Measurements from ENCODE around the gene WFDC1. TPM values are rescaled to one million over a fixed set of nuclear protein-coding genes. Genes with fewer than 3 reads are reported as not detected.
A peak's percentile ranks its signal among the peaks of the same experiment; 100 is the strongest.

WFDC1 gene
- total RNA-seq, 1 donor from 2014 or later = 334 TPM

DNA sequence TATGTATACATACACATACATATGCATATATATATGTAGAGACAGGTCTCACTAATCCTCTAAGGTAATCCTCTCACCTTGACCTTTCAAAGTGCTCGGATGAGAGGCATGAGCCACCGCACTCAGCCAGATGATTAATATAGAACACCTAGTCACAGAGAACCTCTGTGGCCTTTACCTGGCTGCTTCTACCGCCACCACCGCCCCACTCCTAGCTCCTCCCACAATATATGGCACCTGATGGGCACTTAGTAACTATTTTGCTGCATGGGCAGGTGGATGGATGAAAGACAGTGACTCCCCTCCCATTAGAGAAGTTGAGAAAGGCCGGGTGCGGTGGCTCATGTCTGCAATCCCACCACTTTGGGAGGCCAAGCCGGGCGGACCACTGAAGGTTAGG, 57.0 kb downstream of the WFDC1 start:
- no peak for DNase-seq (ENCODE audit: low spot score)

DNA sequence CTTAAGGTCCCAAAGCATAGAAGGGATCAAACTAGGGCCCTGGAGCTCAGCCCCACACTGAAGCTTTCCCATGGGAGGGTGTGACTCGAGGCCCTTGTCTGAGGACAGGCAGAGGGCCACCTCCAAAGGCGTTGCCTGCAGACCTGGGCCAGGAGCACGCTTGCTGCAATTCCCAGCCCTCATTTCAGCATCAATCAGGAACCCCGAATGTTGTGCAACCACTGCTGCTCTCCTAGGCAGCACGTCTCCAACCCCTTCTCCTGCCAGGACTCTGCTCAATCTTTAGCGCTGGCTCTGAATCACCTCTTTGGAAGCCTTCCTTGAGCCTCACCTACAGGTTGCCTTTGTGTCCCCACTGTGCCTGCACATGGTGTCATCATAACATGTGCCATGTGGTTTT, 59.6 kb downstream of the WFDC1 start:
- no peak for DNase-seq (ENCODE audit: low spot score)

DNA sequence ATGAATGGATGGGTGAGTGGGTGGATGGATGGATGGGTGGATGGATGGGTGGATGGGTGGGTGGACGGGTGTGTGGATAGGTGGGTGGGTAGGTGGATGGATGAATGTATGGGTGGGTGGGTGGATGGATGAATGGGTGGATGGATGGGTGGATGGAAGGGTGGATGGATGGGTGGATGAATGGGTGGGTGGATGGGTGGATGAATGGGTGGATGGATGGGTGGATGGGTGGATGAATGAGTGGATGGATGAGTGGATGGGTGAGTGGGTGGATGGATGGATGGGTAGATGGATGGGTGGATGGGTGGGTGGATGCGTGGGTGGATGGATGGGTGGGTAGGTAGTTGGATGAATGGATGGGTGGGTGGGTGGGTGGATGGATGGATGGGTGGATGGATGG, 60.5 kb downstream of the WFDC1 start:
- DNase-seq (ENCODE audit: low spot score) = no peak

DNA sequence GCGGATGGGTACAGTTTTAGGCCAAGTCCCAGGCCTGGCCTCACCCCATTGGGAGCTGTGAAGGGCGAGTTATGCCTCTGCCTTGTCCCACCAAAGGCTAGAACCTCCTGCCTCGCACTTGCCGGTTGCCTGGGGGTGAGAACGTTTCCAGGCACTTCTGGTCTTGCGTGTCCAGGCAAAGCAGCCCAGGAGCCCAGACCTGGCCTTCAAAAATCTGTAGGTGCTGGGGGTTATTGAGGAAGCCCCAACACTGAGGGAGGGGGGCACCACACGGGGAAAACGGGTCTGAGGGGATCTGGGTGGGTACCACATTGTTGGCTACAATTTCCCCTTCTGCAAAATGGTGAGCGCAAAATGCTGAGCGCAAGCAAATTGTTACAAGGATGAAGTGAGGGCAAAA, 61.5 kb downstream of the WFDC1 start:
- DNase-seq (ENCODE audit: low spot score) = no peak

DNA sequence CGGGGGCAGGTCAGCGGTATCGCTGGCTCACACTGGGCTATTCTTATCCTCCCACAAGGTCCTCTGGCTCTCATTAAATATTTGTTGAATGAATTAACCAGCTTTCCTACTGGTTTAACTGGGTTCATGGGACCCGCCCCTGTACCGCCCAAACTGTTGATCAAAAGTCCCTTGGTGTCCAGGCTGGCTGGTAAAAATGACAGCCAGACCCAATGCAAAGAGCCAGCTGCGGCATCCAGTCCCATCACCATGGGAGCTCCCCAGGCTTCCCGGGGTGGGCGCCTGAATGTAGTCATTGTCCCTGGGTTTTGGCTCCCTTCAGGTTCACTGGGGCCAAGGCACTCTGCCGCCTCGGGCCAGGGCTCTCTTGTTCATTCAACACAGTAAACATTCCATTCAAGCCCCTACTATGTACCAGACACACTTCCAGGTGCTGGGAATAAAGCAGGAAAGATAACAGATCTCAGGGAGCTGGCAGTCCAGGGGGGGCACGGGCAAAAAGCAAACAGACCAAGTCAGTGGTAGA, 62.0 kb downstream of the WFDC1 start:
- no peak for DNase-seq (ENCODE audit: low spot score)

DNA sequence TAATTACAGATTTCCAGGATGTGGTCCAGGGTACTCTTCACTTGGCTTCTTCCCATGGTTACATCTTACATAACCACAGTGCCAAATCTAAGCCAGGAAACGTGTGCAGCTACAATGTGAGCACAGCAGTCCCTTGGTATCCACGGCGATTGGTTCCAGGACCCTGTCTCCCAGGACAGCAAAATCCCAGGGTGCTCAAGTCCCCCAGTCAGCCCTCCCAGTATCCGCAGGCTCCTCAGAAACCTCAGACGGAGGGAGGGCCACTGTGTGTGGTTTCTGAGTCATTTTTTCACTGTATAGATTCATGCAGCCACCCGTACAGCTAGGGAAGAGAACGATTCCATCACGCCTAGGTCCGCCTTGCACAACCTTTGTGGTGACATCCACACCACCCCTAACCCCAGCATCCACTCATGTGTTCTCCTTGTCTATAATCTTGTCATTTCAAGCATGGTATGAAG, 62.5 kb downstream of the WFDC1 start:
- DNase-seq (ENCODE audit: low spot score) = no peak

DNA sequence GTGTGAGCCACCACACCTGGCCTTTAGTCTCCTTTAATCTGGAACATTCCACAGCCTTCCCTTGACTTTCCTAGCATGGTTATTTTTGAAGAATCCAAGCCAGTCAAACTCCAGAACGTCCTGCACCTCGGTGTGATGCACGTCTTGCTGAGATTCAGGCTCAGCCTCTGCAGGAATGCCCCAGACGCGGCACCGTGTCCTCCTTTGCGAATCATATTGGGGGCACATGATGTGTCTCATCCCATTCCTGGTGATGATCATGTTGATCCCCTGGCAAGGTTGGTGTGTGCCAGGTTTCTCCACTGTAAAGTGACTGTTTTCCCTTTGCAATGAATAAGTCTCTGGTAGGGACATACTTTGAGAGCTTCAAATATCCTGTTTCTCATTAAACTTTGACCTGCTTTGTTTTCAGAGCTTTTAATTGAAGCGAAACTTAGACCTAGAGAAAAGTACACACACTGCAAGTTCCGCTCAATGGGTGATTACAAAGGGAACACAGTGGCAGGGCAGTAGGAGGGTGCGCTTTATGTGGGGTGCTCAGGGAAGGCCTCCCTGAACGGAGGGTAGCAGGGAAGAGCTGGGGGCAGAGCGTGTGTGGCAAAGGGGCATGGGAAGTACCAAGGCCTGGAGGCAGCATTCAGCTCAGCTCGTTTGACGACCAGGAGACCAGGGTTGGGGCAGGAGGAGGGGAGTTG, 64.1 kb downstream of the WFDC1 start:
- DNase-seq (ENCODE audit: low spot score) = no peak

DNA sequence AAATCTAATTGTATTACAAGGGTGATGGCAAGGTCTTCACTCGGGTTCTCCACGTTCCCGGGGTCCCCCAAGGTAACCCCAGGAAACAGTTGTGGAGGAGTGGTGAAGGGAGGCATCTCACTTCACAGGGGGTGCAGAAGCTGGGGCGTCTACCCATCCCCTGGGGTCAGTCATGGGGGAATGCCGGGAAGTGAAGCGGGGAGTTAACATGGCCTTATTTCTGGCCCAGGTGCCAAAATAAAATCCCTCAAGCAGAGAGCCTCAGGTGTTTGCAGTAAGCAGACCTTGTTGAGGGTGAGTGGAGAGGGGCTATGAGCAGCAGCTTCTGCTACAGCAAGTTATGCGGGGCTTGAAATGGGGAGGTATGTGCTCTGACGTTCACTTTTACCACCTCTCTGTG, 64.6 kb downstream of the WFDC1 start:
- DNase-seq (ENCODE audit: low spot score) = no peak

DNA sequence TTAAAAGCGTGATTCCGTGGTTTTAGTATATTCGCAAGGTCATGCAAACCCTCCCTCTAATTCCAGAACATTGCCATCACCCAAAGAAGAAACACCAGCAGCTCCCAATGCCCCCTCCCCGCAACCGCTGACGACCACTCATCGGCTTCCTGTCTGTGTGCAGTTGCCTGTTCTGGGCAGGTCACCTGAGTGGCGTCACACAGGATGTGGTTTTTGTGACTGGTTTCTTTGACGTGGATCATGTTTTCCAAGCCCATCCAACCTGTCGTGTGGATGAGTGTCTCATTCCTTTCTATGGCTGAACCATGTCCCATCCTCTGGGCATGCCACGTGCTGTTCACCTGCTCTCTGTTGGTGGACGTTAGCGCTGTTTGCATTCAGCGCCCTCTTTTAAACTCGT, 65.5 kb downstream of the WFDC1 start:
- DNase-seq (ENCODE audit: low spot score) = no peak

DNA sequence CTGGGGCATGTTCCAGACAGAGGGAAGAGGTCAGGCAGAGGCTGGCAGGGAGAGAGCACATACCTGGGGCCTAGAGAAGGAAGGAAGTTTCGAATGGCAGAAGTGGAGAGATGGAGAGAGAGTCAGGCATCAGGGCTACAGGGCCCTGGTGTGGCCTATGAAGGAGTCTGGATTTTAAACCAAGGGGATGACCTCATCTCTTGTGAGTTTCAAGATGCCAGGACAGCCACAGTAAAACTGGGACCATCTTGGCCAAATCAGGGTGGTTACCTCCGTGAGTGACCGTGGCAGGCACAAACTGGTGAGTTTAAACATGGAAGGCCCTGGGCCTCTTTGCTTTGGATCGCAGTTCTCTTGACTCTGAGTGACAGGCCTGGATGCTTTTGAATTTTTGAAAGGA, 66.1 kb downstream of the WFDC1 start:
- no peak for DNase-seq (ENCODE audit: low spot score)

DNA sequence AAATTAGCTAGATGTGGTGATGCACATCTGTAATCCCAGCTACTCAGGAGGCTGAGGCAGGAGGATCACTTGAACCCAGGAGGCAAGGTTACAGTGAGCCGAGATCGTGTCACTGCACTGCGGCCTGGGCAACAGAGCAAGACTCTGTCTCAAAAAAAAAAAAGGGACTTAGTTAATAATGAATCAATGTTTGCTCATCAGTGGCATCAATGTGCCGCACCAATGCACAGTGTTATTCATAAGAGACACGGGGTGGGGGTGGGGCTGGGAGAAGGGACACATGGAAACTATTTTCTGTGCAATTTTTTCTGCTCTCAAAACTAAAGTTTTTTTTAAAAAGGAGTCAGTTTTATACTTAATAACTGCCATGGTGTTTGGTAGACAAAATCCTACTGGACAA, 66.9 kb downstream of the WFDC1 start:
- DNase-seq (ENCODE audit: low spot score) = no peak

DNA sequence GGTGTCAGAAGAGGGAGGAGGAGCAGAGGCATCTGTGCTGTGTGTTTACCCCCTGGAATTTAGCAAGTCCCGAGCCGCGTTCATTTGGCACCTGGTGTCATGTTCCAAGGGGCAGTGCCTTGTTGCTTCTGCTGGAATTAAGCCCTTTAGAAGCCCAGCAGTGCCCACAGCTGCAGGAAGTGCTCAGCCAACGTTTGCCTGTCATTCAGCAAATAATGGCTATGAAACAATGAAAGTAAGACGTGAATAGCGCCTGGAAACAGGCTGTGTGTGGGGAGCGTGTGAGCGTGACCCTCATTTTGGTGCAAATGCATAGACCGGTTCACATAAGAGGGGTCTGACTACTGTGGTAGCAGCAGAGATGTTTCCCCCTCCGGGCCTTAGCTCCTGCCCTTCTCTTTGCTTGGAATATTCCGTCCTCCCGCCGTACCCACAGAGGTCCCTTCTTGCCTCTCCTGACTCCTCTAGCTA, 67.8 kb downstream of the WFDC1 start:
- no peak for DNase-seq (ENCODE audit: low spot score)

DNA sequence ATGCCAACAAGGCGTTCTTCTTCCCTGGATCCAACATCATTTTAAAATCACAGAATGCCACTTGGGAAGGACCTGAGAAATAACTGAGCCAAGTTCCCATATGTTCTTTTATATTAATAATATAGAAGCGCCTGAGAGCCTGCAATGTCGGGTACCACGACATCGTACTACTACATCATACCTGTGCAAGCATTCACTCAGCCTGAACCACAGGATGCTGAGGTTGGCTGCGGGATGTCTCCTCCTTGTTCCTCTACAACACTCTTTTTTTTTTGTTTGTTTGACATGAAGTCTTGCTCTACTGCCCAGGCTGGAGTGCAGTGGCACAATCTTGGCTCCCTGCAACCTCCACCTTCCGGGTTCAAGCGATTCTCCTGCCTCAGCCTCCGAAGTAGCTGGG, 71.5 kb downstream of the WFDC1 start:
- no peak for DNase-seq (ENCODE audit: low spot score)

DNA sequence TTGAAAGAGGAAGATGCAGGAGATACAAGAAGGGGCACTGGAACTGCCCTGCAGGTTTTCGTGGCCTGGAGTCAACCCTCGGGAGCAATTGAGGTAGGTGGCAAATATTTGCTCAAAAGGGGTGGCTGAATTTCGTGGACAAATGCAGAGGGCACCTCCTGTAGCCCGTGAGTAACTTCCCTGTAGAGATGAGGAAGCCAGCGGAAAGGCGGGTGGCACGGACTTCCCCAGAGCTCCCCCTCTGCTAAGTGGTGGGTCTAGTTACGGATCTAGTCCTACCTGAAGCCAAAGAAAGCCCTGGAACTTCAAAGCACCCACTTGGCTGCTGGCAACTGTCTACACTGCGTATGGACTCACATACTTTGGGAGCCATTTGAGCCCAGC, 72.6 kb downstream of the WFDC1 start:
- no peak for DNase-seq (ENCODE audit: low spot score)

DNA sequence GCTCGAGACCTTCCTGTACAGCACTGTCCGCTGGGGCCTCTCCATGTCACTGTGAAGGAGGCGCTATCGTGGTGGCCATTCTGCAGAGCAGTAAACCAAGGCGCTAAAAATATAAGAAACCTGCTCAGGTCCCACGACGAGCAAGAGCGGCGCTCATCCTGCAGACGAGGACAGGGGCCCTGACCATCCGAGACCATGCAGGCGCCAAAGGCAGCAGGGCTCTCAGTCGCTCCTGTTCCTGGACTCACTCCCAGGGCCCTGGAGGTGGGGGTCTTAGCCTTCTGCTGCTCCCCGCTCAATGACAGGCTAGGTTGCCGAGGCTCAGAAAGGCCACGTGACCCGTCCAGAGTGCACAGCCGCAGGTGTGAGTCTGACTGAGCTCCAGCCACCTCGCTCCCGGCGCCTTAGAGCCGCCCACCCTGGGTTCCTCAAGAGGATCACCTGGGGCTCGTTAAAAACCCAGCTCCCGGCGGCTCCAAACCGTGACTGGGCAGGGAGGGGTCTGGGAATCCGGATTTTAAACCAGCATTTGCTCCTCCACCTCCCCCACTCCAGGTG, 73.2 kb downstream of the WFDC1 start:
- DNase-seq (ENCODE audit: low spot score) = no peak

DNA sequence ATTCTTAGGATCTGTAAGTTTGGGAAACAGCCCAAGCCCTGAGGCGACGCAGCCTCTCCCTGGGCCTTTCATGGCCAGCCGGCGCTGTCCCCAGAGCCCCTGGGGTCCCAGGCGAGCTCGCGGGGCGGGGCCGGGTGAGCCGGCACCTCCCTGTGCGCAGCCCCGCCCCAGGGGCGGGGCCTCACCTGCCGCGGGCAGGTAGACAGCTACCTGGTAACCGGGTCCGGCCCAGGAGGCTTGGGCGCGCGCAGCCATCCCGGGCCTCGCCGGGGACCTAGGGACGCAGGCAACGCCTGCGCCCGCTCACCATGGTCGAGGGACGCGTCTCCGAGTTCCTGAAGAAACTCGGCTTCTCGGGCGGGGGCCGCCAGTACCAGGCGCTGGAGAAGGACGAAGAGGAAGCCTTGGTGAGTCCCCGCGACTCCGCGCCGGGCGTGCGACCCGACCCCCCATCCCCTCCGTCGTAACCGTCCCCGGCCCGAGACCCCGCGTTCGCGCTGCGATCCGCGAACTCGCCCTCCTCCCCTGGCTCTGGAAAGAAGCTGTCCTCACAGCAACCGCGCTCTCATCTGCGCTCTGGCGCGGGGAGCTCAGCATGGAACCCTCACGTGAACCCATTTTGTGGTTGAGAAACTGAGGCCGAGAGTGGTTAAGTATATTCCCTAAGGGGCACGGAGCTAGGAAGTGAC, 73.8 kb downstream of the WFDC1 start, which contains the start of gene ATP2C2:
TSS of gene ATP2C2 (plus strand) at position 231 of the 689 bp plus-strand sequence. CDS start at position 309, 78 bp downstream.
- peak; percentile 5 for DNase-seq (ENCODE audit: low spot score)

DNA sequence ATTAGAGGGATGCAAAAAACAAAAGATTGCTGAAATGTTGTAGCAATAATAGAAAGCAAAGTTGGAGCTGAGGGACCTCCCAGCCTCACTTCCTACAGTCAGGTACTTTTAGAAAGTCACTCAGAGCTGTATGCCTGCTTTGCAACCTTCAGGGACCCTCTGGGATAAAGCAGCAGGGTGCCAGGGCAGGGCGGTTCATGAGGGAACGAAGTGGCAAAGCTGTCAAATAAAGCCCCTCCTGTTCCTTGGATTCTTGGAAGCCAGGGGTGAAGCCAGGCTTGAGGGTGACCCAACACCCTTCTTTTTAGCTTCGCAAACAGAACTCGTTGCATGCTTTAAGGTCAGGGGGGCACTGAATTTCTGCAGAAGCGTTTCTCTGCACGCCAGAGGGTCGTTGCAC, 74.4 kb downstream of the WFDC1 start:
- DNase-seq (ENCODE audit: low spot score) = no peak

DNA sequence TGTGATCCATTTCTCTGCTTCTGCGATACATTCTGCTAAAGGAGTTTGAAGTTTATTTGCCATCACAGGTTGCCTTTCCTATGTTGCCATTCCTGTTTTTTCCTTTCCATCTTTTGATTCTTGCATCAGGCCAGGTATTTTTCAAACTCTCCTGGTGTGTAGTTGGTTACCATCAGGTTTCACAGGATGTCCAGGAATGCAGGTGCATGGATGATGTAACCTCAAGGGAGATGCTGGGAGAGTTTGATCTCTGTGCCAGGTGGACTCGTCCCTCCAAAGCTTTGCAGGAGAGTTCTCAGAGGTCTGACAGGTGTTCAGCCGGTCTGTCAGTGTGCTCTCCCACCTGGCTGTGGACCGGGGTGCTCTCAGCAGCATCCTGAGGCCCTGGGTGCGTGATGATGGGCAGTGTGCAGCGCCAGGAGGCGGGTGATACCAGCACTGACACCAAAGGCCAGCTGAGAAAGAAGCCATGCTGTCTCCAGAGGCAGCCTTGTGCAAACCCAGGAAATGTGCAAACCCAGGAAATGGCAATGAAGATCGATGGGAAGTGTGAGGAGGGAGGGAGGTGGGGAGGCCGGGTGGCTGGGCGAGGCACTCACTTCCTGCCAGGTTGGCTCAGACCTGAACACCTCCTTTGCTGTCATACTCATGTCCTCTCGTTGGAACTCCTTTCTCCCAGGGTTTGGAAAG, 75.4 kb downstream of the WFDC1 start:
- no peak for DNase-seq (ENCODE audit: low spot score)

DNA sequence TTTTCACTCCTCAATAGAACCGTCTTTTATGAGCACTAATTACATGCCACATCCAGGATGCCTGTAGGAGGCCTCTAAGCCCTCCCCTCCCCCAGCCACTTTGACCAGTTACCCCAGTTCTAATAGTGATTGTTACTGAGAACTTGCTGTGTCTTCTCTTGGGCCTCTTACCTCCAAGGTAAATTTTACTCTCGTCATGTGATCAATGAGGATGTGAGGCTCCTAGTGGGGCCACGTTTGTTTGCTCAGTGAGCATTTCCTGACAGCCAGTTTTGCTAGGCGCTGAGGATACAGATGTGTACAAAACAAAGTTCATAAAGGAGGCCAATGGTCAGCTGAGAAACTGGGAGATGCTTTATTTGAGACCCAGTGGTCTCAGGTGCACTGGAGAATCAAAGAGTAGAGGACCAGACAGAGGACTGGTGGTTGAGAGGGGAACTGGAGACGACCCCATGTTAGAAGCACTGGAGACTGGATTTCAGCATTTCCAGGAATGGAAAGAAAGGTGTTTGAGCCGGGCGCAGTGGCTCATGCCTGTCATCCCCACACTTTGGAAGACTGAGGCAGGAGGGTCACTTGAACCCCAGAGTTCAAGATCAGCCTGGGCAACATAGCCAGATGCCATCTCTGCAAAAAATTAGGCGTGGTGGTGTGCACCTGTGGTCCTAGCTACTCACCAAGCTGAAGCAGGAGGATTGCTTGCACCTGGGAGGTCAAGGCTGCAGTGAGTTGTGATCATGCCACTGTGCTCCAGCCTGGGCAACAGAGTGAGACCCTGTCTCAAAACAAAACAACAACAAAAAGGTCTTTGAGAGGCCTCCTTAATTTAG, 76.3 kb downstream of the WFDC1 start:
- no peak for DNase-seq (ENCODE audit: low spot score)

DNA sequence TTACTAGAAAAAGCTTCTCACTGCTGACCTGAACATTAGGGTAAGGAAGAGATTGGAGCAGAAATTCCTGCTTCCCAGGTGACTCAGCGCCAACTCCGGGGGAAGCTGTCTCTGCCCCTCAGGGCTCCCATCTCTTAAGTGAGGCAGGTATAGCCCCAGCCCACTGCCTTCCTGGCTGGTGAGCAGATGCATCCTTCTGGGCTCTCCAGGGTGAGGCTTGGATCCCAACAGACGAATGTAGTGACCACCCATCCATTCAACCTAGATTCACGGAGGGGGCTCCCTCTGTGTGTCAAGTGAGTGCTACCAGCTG, 76.8 kb downstream of the WFDC1 start:
- no peak for DNase-seq (ENCODE audit: low spot score)

DNA sequence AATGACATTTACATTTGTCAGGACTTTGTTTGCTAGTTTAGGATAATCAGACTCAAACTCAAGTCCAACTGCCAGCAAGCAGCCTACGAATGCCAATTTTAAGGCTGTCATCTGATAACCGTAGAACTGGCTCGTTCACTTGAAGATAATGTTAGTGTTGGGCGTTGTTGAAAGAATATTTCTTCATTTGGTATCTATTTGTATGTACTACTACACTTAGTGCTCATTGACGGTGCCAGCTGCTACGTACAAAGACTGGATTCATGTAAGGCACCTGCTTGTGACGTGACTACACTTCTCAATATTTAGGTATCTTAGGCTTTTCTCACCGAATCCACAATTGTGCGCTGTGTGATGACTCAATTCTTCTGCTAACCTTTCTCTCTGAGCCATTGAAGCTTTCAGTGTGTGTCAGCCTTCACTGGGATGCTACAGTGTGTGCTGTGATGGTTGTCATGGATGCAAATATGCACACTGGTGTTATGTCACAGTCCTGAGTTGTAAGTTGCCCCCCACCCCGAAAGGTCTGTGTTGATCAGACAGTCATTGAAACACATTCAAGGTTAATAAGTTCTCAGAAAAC, 79.3 kb downstream of the WFDC1 start:
- DNase-seq (ENCODE audit: low spot score) = no peak

Data from umbilical cord (tissue), 2 donors.